Measurements from ENCODE around the gene CDAN1. TPM values are rescaled to one million over a fixed set of nuclear protein-coding genes. Genes with fewer than 3 reads are reported as not detected.

CDAN1 gene
- total and polyA plus RNA-seq, 5 donors: 4.7 to 8.0 (median 7.0) TPM

DNA sequence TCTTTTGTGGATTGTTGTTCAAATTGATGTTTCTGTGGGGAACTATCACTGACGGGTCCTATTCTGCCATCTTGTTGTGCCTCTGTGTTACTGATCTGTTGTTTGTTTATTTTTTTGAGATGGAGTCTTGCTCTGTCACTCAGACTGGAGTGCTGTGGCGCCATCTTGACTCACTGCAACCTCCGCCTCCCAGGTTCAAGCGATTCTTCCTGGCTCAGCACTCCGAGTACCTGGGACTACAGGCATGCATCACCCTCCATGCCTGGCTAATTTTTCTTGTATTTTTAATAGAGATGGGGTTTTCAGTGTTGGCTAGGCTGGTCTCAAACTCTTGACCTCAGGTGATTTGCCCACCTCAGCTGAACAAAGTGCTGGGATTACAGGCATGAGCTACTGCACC, 31.6 kb downstream of the CDAN1 start:
- Histone ChIP-seq H3K27ac (ENCODE audit: low read length) (no peak overlapping the region), H3K27me3 (ENCODE audit: control insufficient read depth, insufficient read depth) (no peaks in the 10 kb centered on the region), H3K4me1 (ENCODE audit: control insufficient read depth, insufficient read depth, low read length) (no peaks in the 10 kb centered on the region), H3K4me3 (ENCODE audit: low read length) (no peak overlapping the region), H3K9me3 (ENCODE audit: control insufficient read depth, low read length) (no peaks in the 10 kb centered on the region)
- DNase-seq (no peak), ATAC-seq (no peak)
- 96% methylated on average over 5 of the region's 5 CpGs for WGBS
- intact Hi-C loops (cut with DNase I): loop anchor here in 3 of 4 donors (5.0 to 10.0 kb wide), 2 partner anchors 219 to 222 kb away; partner anchors contain the start of gene TTBK2 (in 1 of the 3)

DNA sequence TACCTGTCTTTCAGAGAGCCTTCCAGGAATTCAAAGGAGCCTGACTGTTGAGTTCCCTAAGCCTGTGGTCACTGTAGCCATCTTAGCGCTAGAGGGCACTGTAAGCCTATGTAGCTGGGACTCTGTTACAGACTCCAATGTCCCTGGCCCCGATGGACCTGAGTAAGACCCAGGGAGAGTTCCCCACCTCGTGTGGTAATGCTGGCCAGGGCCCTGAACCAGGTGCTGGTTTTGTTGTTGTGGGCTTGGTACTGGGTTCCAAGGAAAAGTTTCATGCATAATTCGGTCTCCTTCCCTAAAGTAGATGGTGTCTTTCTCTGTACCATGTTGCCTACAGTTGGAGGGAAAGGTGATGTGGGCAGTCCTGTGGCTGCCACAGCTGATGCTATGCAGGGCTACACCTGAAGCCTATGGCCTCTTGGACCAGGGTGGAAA, 32.4 kb downstream of the CDAN1 start:
- Histone ChIP-seq H3K9me3 (ENCODE audit: control insufficient read depth, low read length) (no peaks in the 10 kb centered on the region), H3K4me1 (ENCODE audit: control insufficient read depth, insufficient read depth, low read length) (no peaks in the 10 kb centered on the region), H3K4me3 (ENCODE audit: low read length) (no peak overlapping the region), H3K27ac (ENCODE audit: low read length) (no peak overlapping the region), H3K27me3 (ENCODE audit: control insufficient read depth, insufficient read depth) (no peaks in the 10 kb centered on the region)
- DNase-seq: peak in 2 of 3 donors; percentile 51 to 72
- WGBS: 26% methylated on average over 4 of the region's 4 CpGs
- ATAC-seq: peak; percentile 94 to 95
- intact Hi-C loops (cut with DNase I): loop anchor here in 2 of 4 donors (5.0 to 10.0 kb wide), 2 partner anchors 220 to 223 kb away; partner anchors contain the start of gene TTBK2 (in 1 of the 2)

DNA sequence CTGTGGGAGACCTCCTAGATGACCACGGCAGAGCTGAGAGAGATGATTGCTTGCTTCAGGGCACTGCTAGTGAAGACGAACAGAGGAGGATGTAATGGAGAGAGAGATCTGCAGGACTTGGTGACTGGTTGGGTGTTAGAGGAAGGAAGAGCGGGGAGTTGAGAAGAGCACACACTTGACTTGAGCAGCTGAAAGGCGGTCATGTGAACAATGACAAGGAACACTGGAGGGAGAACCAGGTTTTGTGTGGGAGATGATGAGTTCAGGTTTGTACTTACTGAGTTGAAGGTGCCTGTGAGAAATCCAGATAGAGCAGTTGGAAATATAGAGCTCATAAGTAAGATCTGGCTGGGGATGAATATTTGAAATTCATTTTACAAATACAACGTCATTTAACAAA, 40.3 kb downstream of the CDAN1 start:
- intact Hi-C loops (cut with DNase I): no loop called here
- H3K27me3 ChIP-seq (ENCODE audit: control insufficient read depth, insufficient read depth): no peaks in the 10 kb centered on the region
- H3K4me1 ChIP-seq (ENCODE audit: control insufficient read depth, insufficient read depth, low read length): no peaks in the 10 kb centered on the region
- H3K9me3 ChIP-seq (ENCODE audit: control insufficient read depth, low read length): no peaks in the 10 kb centered on the region
- ATAC-seq (no peak), DNase-seq (no peak)
- H3K27ac ChIP-seq (ENCODE audit: low read length): no peak overlapping the region
- 88% methylated on average over 5 of the region's 5 CpGs for WGBS
- no peak overlapping the region for H3K4me3 ChIP-seq (ENCODE audit: low read length)

DNA sequence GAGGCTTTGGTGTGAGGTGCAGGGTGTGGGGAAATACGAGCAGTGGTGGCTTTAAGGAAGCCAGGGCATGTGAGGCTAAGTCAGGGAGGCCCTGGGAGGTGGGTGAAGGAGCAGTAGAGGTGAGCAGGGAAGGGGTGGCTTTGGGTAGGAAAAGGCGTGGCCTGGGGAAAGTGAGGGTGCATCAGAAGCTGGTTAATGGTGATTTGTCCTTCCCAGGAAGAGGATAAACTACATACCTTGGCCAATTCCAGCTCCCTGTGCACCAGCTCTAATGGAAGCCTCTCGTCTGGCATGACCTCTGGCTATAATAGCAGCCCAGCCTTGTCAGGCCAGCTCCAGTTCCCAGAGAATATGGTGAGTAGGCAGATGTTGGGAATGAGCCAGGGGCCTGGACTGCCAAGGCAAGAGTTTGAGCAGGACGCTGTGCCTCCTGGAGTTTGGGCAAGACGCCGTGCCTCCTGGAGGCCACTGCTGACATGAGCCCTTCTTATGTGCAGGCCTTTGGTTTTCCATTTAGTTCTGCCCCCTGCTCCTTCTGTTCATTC, 41.3 kb downstream of the CDAN1 start:
- intact Hi-C loops (cut with DNase I): no loop called here
- H3K4me1 ChIP-seq (ENCODE audit: control insufficient read depth, insufficient read depth, low read length): no peaks in the 10 kb centered on the region
- 87% methylated on average over 6 of the region's 6 CpGs for WGBS
- DNase-seq: no peak
- no peaks in the 10 kb centered on the region for H3K27me3 ChIP-seq (ENCODE audit: control insufficient read depth, insufficient read depth)
- no peak overlapping the region for H3K27ac ChIP-seq (ENCODE audit: low read length)
- H3K4me3 ChIP-seq (ENCODE audit: low read length): no peak overlapping the region
- H3K9me3 ChIP-seq (ENCODE audit: control insufficient read depth, low read length): no peaks in the 10 kb centered on the region
- no peak for ATAC-seq

DNA sequence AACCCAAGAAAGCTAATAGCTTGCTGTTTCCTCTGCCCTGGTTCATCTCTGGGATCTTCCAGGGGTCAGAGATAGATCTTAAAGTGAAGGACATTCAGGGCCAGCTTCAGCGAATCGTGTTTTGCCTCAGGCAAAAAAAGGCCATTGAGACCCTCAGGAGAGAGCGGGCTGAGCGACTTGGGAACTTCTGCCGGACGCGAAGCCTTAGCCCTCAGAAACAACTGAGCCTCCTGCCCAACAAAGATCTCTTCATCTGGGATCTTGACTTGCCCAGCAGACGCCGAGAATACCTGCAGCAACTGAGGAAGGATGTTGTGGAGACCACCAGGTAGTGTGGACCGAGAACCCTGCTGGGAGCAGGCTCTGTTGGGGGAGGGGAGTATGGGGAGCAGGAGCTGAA, 42.5 kb downstream of the CDAN1 start:
- ATAC-seq: no peak
- 97% methylated on average over 10 of the region's 10 CpGs for WGBS
- DNase-seq: no peak
- H3K27me3 ChIP-seq (ENCODE audit: control insufficient read depth, insufficient read depth): no peaks in the 10 kb centered on the region
- intact Hi-C loops (cut with DNase I): no loop called here
- no peaks in the 10 kb centered on the region for H3K4me1 ChIP-seq (ENCODE audit: control insufficient read depth, insufficient read depth, low read length)
- no peaks in the 10 kb centered on the region for H3K9me3 ChIP-seq (ENCODE audit: control insufficient read depth, low read length)
- no peak overlapping the region for H3K4me3 ChIP-seq (ENCODE audit: low read length)
- no peak overlapping the region for H3K27ac ChIP-seq (ENCODE audit: low read length)

DNA sequence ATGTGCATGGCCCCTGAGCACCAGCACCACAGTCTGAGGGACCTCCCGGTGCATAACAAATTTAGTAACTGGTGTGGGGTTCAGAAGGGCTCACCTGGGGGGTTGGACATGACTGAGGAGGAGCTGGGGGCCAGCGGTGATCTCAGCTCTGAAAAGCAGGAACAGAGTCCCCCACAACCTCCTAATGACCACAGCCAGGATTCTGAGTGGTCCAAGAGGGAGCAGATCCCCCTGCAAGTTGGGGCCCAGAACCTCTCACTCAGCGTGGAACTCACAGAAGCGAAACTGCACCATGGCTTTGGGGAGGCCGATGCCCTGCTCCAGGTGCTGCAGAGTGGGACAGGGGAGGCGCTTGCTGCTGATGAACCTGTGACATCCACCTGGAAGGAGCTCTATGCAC, 43.0 kb downstream of the CDAN1 start:
- DNase-seq (no peak), ATAC-seq (no peak)
- Histone ChIP-seq H3K4me1 (ENCODE audit: control insufficient read depth, insufficient read depth, low read length) (no peaks in the 10 kb centered on the region), H3K27ac (ENCODE audit: low read length) (no peak overlapping the region), H3K4me3 (ENCODE audit: low read length) (no peak overlapping the region), H3K9me3 (ENCODE audit: control insufficient read depth, low read length) (no peaks in the 10 kb centered on the region), H3K27me3 (ENCODE audit: control insufficient read depth, insufficient read depth) (no peaks in the 10 kb centered on the region)
- 96% methylated on average over 6 of the region's 6 CpGs for WGBS
- intact Hi-C loops (cut with DNase I): no loop called here

DNA sequence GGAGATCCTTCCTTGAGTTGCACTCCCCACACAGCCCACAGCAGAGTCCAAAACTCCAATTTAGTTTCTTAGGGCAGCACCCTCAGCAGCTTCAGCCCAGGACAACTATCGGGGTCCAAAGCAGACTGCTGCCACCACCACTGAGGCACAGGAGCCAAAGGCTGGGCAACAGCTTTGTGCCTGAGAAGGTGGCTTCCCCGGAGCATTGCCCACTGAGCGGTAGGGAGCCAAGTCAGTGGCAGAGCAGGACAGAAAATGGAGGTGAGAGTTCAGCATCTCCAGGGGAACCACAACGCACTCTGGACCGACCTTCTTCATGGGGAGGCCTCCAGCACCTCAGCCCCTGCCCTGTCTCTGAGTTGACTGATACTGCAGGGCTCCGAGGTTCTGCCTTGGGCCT, 43.4 kb downstream of the CDAN1 start:
- no peak for ATAC-seq

DNA sequence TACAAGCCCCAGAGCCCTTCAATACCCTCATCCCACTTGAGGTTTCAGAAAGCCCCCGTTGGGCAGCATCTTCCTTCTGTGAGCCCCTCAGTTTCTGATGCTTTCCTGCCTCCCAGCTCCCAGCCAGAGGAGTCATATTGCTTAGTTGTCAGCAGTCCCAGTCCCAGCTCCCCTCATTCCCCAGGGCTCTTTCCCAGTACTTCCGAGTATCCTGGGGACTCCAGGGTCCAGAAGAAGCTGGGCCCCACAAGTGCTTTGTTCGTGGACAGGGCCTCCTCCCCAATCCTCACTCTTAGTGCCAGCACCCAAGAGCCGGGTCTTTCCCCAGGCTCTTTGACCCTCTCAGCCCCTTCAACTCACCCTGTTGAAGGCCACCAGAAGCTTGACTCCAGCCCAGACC, 43.9 kb downstream of the CDAN1 start:
- WGBS: 81% methylated on average over 4 of the region's 4 CpGs
- Histone ChIP-seq H3K4me3 (ENCODE audit: low read length) (no peak overlapping the region), H3K4me1 (ENCODE audit: control insufficient read depth, insufficient read depth, low read length) (no peaks in the 10 kb centered on the region), H3K9me3 (ENCODE audit: control insufficient read depth, low read length) (no peaks in the 10 kb centered on the region), H3K27ac (ENCODE audit: low read length) (no peak overlapping the region), H3K27me3 (ENCODE audit: control insufficient read depth, insufficient read depth) (no peaks in the 10 kb centered on the region)
- ATAC-seq (no peak), DNase-seq (no peak)
- intact Hi-C loops (cut with DNase I): no loop called here

More for the DNA sequence above, 43.4 kb downstream of the CDAN1 start:
- Histone ChIP-seq H3K27me3 (ENCODE audit: control insufficient read depth, insufficient read depth) (no peaks in the 10 kb centered on the region), H3K4me1 (ENCODE audit: control insufficient read depth, insufficient read depth, low read length) (no peaks in the 10 kb centered on the region), H3K4me3 (ENCODE audit: low read length) (no peak overlapping the region), H3K27ac (ENCODE audit: low read length) (no peak overlapping the region), H3K9me3 (ENCODE audit: control insufficient read depth, low read length) (no peaks in the 10 kb centered on the region)
- 93% methylated on average over 6 of the region's 6 CpGs for WGBS
- DNase-seq: no peak
- intact Hi-C loops (cut with DNase I): no loop called here

DNA sequence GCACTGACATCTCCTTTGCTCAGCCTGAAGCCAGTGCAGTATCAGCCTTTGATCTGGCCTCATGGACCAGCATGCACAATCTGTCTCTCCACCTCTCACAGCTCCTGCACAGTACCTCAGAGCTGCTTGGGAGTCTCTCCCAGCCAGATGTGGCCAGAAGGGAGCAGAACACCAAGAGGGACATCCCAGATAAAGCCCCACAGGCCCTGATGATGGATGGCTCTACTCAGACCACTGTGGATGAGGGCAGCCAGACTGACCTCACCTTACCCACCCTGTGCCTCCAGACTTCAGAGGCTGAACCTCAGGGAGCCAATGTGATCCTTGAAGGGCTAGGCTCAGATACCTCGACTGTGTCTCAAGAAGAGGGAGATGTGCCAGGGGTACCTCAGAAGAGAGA, 44.4 kb downstream of the CDAN1 start:
- ATAC-seq (no peak), DNase-seq (no peak)
- intact Hi-C loops (cut with DNase I): no loop called here
- 89% methylated on average over 1 of the region's 1 CpG for WGBS
- Histone ChIP-seq H3K4me1 (ENCODE audit: control insufficient read depth, insufficient read depth, low read length) (no peaks in the 10 kb centered on the region), H3K27me3 (ENCODE audit: control insufficient read depth, insufficient read depth) (no peaks in the 10 kb centered on the region), H3K9me3 (ENCODE audit: control insufficient read depth, low read length) (no peaks in the 10 kb centered on the region), H3K4me3 (ENCODE audit: low read length) (no peak overlapping the region), H3K27ac (ENCODE audit: low read length) (no peak overlapping the region)

DNA sequence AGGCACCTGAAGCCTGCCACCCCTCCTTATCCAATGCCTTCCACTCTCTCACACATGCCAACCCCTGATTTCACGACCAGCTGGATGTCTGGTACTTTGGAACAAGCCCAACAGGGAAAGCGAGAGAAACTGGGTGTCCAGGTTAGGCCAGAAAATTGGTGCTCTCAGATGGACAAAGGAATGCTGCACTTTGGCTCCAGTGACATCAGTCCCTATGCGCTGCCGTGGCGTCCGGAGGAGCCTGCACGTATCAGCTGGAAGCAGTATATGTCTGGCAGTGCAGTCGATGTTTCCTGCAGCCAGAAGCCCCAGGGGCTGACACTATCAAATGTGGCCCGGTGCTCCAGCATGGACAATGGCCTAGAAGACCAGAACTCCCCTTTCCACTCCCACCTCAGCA, 45.2 kb downstream of the CDAN1 start:
- no peaks in the 10 kb centered on the region for H3K4me1 ChIP-seq (ENCODE audit: control insufficient read depth, insufficient read depth, low read length)
- WGBS: 71% methylated on average over 9 of the region's 9 CpGs
- H3K27me3 ChIP-seq (ENCODE audit: control insufficient read depth, insufficient read depth): no peaks in the 10 kb centered on the region
- DNase-seq: no peak
- intact Hi-C loops (cut with DNase I): no loop called here
- H3K9me3 ChIP-seq (ENCODE audit: control insufficient read depth, low read length): no peaks in the 10 kb centered on the region
- H3K4me3 ChIP-seq (ENCODE audit: low read length): no peak overlapping the region
- no peak overlapping the region for H3K27ac ChIP-seq (ENCODE audit: low read length)
- no peak for ATAC-seq

DNA sequence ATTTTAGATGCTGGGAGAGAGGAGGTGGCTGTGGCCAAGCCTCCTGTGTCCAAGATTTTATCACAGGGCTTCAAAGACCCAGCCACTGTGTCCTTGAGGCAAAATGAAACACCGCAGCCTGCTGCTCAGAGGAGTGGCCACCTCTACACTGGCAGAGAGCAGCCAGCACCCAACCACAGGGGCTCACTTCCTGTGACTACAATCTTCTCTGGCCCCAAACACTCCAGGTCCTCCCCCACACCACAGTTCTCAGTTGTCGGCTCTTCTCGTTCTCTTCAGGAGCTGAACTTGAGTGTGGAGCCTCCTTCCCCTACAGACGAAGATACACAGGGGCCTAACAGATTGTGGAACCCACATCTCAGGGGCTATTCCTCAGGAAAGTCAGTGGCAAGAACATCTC, 45.6 kb downstream of the CDAN1 start:
- DNase-seq: no peak
- intact Hi-C loops (cut with DNase I): no loop called here
- no peaks in the 10 kb centered on the region for H3K9me3 ChIP-seq (ENCODE audit: control insufficient read depth, low read length)
- H3K27ac ChIP-seq (ENCODE audit: low read length): no peak overlapping the region
- no peaks in the 10 kb centered on the region for H3K4me1 ChIP-seq (ENCODE audit: control insufficient read depth, insufficient read depth, low read length)
- WGBS: 66% methylated on average over 4 of the region's 4 CpGs
- no peak for ATAC-seq
- H3K4me3 ChIP-seq (ENCODE audit: low read length): no peak overlapping the region
- H3K27me3 ChIP-seq (ENCODE audit: control insufficient read depth, insufficient read depth): no peaks in the 10 kb centered on the region

DNA sequence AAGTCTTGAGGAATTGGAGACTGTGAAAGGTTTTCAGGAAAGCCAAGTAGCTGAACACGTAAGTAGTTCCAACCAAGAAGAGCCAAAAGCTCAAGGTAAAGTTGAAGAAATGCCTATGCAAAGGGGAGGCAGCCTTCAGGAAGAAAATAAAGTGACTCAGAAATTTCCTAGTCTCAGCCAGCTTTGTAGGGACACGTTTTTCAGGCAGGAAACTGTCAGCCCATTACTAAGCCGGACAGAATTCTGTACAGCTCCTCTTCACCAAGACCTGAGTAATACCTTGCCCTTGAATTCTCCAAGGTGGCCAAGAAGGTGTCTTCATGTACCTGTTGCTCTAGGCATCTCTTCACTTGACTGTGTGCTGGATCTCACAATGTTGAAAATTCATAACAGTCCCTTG, 48.6 kb downstream of the CDAN1 start:
- Histone ChIP-seq H3K27me3 (ENCODE audit: control insufficient read depth, insufficient read depth) (no peaks in the 10 kb centered on the region), H3K4me3 (ENCODE audit: low read length) (no peak overlapping the region), H3K4me1 (ENCODE audit: control insufficient read depth, insufficient read depth, low read length) (no peaks in the 10 kb centered on the region), H3K9me3 (ENCODE audit: control insufficient read depth, low read length) (no peaks in the 10 kb centered on the region), H3K27ac (ENCODE audit: low read length) (no peak overlapping the region)
- DNase-seq (no peak), ATAC-seq (no peak)
- intact Hi-C loops (cut with DNase I): no loop called here
- 81% methylated on average over 3 of the region's 3 CpGs for WGBS
